Activated CD4-positive, alpha-beta T cell treated with anti-CD3 and anti-CD28 coated beads, Interleukin-2, Interleukin-6, amounts not matched to agents 100 ng/mL and 50 ng/mL, durations not matched to agents 16 hours and 8 hours (primary cell): ENCODE measurements around the gene AMN.

Experiments used
- DNase-seq: peaks from one replicate; pipeline ENCODE4 v3.0.0-alpha.2; 2020

Gene AMN

DNA sequence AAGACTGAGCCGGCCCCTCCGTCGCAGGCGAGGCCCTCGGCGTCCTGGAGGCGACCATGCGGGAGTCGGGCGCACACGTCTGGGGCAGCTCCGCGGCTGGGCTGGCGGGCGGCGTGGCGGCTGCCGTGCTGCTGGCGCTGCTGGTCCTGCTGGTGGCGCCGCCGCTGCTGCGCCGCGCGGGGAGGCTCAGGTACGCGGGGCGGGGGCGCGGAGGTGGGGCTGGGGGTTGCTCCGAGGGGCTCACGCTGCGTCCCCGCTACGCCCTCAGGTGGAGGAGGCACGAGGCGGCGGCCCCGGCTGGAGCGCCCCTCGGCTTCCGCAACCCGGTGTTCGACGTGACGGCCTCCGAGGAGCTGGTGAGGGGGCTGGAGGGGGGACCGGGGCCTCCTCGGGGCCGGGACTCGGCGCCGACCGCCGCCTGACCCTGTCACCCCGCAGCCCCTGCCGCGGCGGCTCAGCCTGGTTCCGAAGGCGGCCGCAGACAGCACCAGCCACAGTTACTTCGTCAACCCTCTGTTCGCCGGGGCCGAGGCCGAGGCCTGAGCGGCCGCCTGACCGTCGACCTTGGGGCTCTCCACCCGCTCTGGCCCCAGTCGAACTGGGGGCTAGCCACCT, 7.8 kb downstream of the AMN start:
- DNase-seq: no peak

DNA sequence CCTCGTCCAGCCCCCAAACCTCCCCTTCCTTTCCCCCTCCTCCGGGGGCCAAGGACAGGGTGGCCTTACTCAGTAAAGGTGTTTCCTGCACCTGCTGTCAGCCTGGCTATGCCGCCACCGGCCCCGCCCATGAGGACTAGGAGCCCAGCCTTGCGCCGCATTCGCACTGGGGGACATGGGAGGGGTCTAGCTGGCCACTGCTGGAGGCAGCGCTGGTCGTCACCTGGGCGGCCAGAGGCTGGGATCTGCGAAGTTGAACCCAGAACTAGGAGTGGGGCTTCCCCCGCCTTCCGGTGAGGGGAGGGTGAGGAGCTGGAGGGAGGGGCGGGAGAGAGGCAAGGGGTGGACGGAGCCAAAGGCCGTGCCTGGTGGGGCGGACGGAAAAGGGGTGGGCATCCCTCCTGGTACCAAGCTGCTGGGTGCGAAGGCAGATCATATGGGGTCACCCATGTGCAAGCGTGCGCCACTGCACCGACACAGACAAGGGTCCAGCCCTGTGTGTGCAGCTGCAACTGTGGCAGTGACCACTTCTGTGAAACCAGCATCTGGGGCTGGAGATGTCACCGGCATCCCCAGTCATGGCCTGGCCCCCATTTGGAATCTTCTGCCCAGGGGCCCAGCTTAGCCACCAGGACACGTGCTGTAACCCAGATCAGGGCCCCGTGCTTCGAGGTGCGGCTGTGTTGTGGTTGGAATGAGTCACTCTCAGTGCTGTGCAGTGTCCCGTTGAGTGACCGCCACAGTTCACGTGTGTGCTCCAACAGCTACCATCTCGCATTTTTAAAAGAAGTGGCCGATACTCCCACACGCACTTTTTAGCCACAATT, 8.5 kb downstream of the AMN start:
- DNase-seq: no peak

DNA sequence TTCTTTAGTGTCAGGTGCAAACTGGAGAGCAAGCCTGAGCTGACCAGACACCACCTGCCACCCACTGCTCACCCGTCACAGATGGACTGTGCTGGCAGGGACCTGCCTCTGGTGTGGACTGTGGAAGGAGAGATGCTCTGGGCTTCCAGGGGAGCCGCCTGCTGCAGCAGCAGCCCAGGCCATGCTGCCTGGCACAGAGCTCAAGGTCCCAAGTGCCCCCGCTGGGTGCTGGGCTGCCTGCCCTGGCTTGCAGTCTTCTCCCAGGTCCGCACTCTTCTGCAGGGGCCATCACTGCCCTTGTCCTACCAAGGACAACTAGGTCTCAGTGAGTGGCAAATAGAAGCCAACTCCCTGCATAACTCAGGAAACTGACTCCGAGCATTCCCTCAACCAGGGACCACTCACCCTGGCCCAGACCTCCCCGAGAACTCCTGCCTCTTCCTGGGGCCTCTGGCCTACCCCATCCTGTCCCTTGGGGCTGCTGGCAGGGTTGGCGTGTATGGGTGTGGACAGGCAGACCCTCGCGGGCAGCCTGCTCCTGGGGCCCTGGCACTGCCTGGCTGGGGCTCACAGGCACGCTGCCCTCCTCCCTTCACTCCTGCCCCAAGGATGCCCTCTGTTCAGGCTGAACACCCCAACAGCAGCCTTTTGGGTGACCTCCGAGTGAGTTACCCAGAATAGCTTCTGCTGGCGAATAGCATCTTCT, 9.3 kb downstream of the AMN start:
- DNase-seq: no peak

DNA sequence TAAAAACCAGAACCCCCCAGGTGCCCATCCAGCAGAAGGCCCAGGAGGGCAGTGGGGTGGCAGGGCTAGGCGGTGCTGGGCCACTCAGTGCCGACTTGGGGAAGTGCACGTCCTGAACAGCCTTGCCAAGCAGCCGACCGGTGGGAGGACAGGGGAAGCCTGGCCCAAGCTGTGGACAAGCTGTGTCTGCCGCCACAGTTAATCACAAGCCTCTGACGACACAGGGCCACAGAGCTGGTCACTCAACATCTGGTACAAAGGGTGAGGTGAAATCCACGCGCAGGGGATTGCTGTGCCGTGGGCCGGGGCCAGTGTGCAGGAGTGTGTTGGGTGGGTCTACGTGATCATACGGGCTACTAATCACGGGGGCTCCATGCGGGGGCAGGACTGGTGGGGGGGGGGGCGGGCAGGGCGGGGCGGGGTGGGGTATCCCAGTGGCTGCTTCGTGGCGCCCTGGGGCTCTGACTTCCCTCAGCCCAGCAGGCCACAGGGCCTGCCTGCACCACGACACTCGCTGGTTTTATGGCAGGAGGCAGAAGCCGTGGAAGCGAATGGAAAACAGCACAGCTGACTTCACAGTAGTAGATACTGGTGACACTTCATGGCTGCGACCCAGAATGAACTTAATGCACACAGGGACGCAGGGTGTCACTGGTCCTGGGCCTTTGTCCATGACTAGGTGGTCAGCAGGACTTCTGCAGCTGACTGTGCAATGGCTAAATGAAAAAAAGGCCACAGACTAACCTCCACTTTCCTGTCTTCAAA, 10.2 kb downstream of the AMN start:
- no peak for DNase-seq

DNA sequence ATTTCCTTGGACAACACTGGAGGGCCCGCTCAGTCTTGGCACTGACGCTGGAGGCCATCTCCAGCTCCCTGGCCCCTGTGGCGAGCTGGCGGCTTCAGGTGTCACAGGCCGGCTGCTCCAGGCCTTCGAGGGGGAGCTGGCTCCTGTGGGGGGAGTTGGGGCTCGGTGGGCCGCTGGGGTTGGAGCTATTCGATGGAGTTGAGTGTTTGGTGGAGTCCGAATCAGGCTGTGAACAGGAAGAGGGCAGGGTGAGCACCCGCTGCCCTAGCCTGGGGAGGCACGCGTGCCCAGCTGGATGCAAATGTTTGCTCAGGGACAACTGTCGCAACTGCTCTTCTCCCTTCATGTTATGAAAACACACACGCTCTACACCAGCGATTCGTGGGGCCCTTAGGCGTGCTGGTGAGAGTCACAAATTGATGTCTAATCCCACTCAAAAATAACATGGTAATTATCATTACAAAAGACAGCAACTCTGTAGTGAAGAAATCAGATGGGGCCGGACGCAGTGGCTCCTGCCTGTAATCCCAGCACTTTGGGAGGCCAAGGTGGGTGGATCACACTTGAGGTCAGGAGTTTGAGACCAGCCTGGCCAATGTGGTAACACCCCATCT, 11.3 kb downstream of the AMN start:
- no peak for DNase-seq

DNA sequence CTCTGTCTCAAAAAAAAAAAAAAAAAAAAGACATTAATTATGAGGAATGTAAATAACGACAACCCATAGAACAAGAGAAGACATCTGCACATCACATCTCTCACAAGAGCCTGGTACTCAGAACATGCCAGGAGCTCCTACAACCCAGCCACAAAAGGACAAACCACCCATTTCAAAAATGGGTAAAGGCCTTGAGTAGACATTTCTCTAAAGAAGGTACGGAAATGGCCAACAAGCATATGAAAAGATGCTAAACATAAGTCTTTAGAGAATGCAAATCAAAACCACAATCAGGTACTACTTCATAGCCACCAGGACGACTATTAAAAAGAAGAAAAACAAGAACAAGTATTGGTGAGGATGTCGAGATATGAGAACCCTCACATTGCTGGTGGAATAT, 13.3 kb downstream of the AMN start:
- DNase-seq: no peak

DNA sequence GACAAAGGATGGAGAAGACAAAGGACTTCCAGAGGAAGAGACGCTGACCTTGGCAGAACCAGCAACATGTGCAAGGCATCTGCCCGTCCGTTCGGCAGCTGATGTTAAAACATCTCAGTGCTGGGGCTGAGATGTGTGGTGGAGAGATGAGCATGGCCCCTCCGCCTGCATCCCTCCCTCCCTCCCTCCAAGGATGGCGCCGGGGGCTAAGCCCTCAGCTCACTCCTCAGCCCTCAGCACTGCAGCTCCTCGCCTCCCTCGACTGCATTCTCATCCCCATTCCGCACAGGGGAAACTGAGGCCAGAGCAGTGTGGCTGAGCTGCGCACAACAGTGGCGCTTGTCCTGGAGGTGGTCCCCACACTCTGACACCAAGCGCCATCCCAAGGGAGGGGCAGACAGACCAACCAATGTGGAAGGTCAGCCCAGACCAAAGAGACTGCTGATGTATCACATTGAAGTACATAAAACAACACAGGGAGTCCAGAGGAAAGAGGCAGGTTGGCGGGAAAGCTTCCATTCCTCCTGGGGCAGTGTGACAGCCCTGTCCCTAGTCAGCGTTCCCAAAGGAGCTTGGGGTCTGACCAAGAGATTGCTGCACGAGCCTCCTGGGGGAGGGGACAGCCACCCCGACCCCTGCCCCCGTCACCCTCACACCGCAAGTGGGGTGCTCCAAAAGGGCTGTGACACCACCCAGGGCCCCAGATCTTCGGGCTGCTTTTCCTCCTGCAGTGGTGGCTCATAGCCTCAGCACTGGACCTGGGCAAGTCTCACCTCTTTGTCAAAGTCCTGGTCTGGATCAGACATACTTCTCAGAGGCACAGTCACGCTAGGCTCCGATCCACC, 15.1 kb downstream of the AMN start:
- no peak for DNase-seq

DNA sequence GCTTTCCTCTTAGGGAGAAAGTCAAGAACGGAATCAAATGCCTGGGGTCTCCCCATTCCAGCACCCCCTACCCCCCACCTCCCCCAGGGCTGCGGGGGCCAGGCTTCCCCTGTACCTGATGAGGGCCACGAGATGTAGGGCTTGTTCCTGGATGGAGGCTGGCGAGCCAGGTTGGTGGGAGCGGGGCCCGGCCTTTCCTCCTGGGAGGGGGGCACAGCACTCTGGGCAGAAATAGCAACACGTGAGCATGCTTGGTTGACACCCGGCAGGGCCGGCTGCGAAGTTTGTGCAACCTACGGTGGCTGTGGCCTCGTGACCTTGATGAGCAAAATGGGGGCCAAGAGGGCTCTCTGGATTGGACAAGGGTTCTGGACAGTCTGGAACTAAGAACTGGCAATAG, 15.7 kb downstream of the AMN start:
- no peak for DNase-seq

DNA sequence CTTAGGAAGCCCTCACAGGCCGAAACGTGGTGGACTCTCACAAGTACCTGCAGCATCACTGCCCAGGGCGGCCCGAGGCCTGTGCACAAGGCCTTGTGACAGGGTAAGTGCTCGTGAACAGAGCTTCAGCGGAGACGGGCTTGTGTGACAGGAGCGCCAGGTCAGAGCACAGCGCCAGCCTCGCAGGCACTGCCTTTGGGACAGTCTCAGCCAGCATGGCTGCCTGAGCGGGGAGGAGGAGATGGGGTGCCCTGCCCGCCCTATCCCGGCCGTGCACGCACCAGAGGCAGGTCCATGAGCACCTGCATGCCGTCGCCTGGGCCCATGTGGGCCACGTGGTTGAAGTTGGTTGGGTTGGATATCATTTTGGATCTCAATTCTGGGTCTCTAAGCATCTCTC, 16.9 kb downstream of the AMN start:
- no peak for DNase-seq

DNA sequence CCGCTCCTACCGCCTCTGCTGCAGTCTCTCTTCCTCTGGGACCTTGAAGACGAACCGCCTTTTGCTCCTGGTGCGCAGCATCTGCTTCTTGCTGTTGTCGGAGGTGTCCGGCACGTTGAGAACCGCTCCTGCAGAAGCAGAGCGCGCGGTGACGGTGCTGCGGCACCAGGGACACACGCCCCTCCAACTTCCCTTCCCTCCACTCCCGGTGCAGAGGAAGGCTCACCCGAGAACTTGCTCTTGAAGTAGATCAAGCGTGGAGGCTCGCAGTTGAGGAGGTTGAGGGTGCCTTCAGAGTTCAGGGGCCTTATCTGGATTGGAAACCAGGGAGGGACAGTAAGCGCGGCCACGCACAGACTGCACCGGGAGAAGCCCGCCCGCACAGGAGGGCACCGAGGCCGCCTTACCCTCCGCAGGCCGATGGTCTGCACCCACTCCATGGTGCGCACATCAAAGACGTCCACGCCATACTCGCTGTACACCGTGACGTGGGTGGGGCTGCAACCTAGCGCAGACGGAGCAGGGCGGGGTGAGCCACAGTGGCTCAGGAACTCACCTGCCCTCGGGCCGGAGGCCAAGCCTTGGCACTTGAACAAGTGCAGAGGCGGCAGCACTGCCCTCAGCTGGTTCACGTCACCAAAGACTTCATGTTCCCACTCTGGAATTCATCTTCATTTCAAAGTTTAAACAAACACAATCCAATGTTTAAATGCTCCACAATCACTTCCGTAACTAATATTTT, 17.5 kb downstream of the AMN start:
- no peak for DNase-seq

DNA sequence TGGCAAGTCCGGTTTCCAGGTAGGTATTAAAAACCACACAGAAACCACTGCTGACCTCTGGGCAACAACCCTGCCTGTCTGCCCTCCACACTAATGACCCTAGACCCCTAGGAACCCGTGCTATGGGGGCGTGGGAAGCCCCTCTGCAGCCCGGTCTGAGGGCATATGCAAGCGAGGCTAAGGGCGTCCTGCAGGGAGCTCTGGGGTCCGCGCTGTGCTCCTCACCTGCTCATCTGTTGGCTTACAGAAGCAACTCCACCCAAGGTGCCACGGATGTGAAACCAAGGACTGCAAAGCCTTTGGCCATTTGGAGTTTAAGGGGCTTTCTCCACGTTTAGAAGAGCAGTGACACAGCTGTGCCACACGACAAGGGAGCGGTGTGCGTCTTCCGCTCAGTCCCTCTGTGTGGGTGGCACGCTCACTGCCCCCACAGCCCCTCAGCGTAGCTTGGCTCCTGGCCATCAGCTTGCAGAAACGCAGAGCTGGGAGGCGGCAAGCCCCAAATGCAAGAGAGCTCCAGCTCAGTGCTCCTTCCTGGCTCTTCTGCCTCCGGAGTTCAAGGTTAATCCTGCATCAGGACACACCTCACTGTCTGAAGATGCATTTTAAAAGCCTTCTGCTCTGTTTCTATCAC, 18.4 kb downstream of the AMN start:
- DNase-seq: no peak

DNA sequence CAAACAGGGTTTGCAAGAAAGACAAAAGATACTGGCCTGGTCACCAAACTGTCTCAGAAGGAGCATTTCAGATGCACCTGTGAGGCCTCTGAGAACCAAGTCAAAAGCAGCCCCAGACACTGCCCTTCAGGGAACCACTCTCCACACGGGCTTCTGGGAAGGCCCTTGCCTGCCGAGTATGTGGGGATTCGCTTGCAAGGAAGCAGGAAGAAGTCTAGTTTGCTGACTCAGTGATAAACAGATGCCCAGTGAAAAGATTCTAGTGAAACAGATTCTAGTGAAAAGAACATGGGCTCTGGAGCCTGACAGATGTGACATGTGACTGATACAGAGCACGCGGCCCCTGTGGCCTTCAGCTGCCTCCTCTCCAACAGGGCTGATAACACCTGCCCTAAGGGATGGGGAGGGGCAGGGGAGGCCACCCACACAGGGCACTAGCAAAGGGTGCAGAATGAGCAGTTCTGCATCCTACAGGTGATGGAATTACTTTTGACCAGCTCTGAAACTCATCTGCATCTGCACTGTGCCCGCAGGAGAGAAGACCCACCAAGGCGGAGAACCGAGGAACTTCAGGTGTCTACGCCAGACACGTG, 19.1 kb downstream of the AMN start:
- no peak for DNase-seq

DNA sequence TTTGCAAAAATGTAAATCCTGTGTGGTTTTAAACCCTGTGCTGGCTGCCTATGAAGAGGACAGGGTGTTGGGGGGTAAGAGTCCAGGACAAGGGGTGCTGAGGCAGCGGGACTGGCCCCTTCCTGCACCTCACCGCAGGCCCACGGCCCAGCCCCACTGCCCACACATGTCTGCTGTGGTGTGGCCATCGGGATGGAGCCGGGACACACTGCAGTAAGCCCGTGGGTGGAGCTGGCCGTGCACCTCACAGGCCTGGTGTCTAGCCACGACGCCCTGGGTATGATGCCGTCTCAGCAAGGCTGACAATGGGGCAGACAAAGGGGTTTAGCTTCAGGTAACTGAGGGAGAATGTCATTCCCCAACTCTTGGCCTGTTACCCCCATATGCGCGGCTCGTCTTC, 19.6 kb downstream of the AMN start:
- DNase-seq: no peak

DNA sequence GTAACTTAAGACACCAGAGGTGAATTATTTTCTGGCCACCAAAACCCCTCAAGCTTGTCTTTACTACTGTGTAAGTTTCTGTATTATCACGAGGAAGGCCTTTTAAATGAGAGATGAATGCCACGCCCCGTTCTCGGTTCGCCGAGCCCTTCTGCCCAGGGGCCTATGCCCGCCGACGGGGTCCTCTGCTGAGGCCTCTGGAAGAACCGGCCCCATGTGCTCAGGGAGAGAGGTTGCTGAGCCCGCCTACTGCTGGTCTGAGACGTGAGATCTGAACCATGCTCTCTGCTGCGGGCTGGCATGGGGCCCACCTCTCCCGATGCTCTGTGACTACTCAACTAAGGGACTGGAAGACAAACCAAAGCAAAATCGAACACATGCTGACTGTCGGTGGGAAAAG, 21.0 kb downstream of the AMN start:
- no peak for DNase-seq

DNA sequence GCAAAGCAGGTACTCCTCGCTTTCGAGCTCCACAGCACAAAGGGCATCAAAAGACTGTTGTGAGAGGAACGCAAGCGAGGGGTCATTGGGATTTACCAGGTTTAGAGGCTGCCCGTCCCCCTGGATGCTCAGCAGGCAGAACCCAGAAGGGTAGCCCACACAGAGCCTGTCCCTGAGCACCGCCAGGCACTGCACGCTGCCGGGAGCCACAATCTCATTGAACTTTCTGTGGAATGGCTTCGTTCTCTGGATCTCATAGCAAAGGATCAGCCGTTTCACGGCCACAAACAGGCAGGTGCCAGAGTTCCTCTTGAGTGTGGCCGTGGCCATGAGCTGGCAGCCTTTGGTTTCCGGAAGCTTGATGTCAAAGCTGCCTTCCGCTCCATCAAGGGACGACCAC, 21.5 kb downstream of the AMN start:
- no peak for DNase-seq

DNA sequence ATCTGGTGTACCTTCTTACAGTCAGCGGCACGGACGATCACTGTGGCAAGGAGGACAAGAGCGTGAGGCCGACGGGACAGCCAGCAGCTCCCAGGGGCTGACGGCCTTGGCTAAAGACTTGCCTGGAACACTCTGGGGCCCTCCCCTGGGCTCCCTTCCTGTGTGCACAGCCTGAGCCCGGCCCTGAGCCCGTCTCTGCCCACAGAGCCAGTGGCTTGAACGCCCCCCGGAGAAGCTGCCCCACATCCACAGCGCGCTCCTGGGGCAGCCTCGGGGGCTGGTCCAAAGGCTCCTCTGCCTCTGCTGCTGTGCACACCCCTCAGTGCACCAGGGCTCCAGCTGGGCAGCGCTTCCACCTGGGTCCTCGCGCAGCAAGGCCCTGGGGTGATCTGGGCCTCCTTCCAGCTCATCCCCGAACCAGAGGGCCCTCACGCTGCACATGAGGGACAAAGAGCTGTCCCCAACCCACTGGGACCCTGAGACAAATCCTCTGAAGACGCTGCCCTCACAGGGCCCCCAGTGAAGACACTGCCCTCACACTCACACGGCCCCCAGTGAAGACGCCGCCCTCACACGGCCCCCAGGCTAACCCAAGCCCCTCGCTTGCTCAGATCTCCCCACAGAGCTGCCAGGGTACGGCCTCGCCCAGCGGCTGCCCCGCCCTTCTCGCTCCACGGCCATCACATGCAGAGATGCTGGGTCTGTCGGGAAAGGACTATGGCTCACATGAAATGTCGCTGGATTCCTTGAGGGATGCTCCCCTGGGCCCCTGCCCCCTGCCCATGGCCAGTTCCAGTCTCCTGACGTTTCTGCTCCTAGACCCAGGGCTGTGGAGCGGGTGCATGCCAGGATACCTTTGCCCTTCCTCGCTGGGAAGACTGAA, 22.2 kb downstream of the AMN start:
- no peak for DNase-seq

DNA sequence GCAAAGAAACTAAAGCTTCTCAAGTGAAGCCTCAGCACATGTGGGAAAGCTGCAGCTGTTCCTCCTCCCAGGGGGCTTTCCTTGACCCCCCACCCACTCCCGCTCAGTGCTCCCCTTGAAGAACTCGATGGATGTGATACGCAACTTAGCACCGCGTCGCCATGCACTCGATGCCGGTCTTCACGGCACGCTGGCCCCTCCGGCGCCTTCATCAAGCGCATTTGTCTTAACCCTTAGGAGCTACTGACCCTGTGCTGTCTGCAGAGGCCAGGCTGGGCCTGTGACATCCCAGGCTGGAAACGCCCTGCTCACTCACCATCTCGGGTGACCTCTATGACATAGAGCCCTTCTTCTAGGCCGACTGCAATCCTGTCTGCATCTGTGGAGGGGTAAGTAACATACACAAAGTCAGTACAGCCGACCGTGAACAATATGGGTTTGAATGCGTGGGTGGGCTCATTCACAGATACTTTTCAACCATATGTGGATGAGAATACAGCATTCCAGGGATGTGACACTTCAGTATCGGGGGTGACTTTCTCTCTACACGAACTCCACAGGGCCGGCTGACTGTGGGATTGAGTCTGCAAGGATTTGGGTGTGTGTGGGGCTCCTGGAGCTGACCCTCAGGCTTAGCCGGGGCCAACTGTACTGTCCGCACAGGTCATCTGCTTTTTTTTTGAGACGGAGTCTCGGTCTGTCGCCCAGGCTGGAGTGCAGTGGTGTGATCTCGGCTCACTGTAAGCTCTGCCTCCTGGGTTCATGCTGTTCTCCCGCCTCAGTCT, 23.1 kb downstream of the AMN start:
- no peak for DNase-seq

DNA sequence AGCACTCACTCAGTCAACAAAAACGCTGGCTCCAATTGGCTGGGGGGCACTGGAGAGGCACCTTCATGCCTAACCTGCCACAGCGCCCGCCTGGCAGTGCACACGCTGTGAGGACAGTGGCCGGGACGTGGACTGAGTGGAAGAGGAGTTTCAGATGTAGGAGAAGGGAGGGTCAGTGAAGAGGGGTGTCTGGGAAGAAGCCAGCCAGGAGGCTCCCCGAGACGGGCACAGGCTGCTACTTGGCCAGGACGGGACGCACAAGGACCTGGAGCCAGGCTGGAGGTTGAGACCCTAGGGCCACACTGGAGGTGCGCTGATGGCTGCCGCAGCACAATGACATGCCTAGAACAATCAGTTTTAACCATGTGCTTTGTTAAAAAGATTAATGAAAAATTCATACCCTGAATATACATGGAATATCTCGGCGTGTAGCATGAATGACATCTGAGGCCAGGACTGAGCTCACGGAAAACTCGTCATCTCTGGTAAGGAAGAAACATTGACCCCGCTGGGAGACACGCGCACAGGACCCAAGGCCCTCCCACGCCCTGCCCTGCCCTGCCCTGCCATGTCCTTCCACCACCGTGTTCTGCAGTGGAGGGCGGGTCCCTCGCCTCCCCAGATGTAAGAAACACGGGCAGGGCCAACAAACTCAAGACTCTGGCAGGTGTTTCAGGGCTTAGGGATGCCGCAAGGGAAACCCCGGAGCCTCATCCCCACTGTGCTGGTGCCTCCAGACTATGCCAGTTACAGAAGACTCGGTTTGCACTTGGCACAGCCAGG, 25.0 kb downstream of the AMN start:
- DNase-seq: no peak
